Measurements from ENCODE around the gene MINDY4. TPM values are rescaled to one million over a fixed set of nuclear protein-coding genes. Genes with fewer than 3 reads are reported as not detected.

The MINDY4 gene
- total and polyA plus RNA-seq, 2 donors (not counting 1 experiment from before 2014, with no cell fraction given): 0.12 to 1.1 TPM

DNA sequence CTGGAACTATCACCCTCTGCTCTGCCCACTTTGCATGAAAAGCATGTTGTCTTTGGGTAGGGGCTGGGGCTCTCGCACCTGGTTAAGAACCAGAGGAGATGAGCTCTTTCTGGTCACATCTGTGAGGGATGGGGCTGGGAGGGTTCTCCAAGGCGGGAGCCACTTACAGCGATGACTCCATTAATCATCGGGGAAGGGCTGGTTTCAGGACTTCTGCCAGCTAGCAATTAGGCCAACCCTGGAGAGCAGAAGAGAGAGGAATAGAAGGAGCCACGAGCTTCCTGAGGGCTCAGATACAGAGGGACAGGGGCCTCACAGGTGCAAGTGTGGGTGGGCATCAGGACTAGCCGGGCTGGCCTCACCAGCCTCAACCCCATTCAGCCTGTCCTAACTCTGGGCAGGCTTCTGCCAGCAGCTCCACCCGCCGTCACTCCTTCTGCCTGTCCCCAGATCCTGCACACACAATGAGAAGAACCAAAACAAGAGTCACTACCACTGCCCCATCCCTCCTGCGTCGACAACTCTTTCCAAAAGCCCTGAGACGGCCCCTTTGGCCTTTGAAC, 148.9 kb downstream of the MINDY4 start:
- no peak for DNase-seq
- Histone ChIP-seq H3K9me3 (ENCODE audit: control extremely low read depth in 1 of 3, control insufficient read depth in 2 of 3, insufficient read depth in 1 of 3, low read length in 2 of 3) (no peaks in the 10 kb centered on the region), H4K20me1 (ENCODE audit: control insufficient read depth, insufficient read depth, low read length, poor library complexity, severe bottlenecking) (no peaks in the 10 kb centered on the region), H3K4me3 (ENCODE audit: control extremely low read depth in 1 of 5, extremely low read depth in 1 of 5, insufficient read depth in 1 of 5, low read depth in 2 of 5, low read length in 4 of 5) (no peak overlapping the region), H2AFZ (ENCODE audit: insufficient read depth, low read depth, low read length, poor library complexity, severe bottlenecking) (no peak overlapping the region), H3K4me1 (ENCODE audit: control insufficient read depth in 2 of 2, insufficient read depth in 2 of 2, low read length in 2 of 2) (no peaks in the 10 kb centered on the region), H3K27ac (ENCODE audit: low read length in 2 of 2) (no peak overlapping the region), H3K9ac (ENCODE audit: low read length) (no peak overlapping the region), H3K79me2 (ENCODE audit: control insufficient read depth, insufficient read depth, low read length) (no peaks in the 10 kb centered on the region), H3K36me3 (replicated peaks in 1 of 2; ENCODE audit: control extremely low read depth in 1 of 2, control insufficient read depth in 1 of 2, extremely low read depth in 1 of 2, insufficient read depth in 2 of 2, low read length in 1 of 2) (no peaks in the 10 kb centered on the region), H3K27me3 (replicated peaks in 1 of 4; ENCODE audit: control extremely low read depth in 1 of 4, control insufficient read depth in 3 of 4, insufficient read depth in 4 of 4, low read length in 3 of 4) (no peaks in the 10 kb centered on the region), H3K4me2 (replicated peaks; ENCODE audit: low read depth, low read length, poor library complexity, severe bottlenecking) (no peak overlapping the region)
- Mint-ChIP-seq H3K9me3 (ENCODE audit: insufficient read depth) (no peaks in the 10 kb centered on the region), H3K4me1 (no peaks in the 10 kb centered on the region), H3K27ac (no peak overlapping the region), H3K4me3 (no peak overlapping the region), H3K27me3 (no peaks in the 10 kb centered on the region)
- CTCF ChIA-PET: interaction anchor here (1.2 kb wide), 1 partner anchor 19 kb away, joined by 3 read pairs; no protein-coding TSS in a partner anchor
- POLR2A ChIA-PET: no interaction called here
- WGBS (ENCODE audit: insufficient coverage): 76% methylated on average over 11 of the region's 11 CpGs
- no peak for ATAC-seq (ENCODE audit: low read depth)
- intact Hi-C loops (cut with micrococcal nuclease): no loop called here
- no peak for TF ChIP-seq EZH2 (IDR thresholded peaks at IDR 0.05; ENCODE audit: borderline replicate concordance, insufficient read depth, low read depth, low read length, poor library complexity, severe bottlenecking)
- TF ChIP-seq, protein P1, sequence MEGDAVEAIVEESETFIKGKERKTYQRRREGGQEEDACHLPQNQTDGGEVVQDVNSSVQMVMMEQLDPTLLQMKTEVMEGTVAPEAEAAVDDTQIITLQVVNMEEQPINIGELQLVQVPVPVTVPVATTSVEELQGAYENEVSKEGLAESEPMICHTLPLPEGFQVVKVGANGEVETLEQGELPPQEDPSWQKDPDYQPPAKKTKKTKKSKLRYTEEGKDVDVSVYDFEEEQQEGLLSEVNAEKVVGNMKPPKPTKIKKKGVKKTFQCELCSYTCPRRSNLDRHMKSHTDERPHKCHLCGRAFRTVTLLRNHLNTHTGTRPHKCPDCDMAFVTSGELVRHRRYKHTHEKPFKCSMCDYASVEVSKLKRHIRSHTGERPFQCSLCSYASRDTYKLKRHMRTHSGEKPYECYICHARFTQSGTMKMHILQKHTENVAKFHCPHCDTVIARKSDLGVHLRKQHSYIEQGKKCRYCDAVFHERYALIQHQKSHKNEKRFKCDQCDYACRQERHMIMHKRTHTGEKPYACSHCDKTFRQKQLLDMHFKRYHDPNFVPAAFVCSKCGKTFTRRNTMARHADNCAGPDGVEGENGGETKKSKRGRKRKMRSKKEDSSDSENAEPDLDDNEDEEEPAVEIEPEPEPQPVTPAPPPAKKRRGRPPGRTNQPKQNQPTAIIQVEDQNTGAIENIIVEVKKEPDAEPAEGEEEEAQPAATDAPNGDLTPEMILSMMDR (IDR thresholded peaks at IDR 0.05): no peak

DNA sequence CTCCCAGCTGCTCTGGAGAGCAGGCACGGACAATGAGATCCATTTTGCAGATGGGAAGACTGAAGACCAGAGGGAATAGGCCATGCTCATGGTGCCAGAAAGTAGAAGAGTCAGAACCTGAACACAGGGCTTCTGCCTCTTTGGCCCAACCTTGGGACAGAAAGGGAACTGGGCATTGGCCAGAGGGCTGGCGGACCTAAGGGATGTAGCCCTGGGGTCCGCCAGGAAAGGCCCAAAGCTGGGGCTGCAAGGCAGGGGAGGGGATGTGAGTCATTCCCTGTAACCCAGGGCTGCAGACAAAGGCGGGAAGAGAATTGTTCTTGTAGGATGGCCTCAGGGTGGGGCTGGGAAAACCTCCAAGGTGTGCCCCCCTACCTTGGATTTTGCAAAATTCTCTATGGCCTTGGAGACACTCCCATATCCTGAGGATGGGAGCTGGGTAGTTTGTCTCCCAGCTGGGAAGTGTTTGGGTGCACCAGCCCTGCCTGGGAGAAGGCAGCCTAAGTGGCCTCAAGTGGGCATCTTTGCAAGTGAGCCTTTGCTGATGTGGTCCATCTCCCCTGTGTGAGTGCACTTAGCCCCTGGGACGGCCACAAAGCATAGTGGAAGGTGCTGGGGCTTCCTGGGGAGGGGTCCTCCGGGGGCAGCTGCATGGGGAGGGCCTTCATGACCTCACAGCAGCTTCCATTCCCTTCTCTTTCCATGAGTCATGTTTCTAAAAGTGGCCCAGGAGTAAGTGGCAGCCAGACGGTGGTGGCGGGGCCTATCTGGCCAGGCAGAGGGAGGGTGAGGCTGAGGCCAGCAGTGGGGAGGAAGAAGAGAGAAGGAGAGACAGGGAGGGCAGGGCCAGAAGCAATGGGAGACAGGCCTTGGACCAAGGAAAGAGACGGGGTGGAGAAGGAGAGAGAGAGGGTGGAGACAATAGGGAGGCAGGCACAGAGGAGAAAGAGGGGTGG, 149.6 kb downstream of the MINDY4 start:
- Mint-ChIP-seq H3K27me3 (no peaks in the 10 kb centered on the region), H3K27ac (peak overlapping the region; percentile 10), H3K4me1 (no peaks in the 10 kb centered on the region), H3K9me3 (ENCODE audit: insufficient read depth) (no peaks in the 10 kb centered on the region), H3K4me3 (no peak overlapping the region)
- ATAC-seq (ENCODE audit: low read depth) (no peak), DNase-seq (no peak)
- intact Hi-C loops (cut with micrococcal nuclease): no loop called here
- POLR2A ChIA-PET: no interaction called here
- CTCF ChIA-PET: no interaction called here
- Histone ChIP-seq H3K4me1 (ENCODE audit: control insufficient read depth in 2 of 2, insufficient read depth in 2 of 2, low read length in 2 of 2) (no peaks in the 10 kb centered on the region), H4K20me1 (ENCODE audit: control insufficient read depth, insufficient read depth, low read length, poor library complexity, severe bottlenecking) (no peaks in the 10 kb centered on the region), H3K27ac (ENCODE audit: low read length in 2 of 2) (no peak overlapping the region), H3K36me3 (replicated peaks in 1 of 2; ENCODE audit: control extremely low read depth in 1 of 2, control insufficient read depth in 1 of 2, extremely low read depth in 1 of 2, insufficient read depth in 2 of 2, low read length in 1 of 2) (no peaks in the 10 kb centered on the region), H3K4me3 (ENCODE audit: control extremely low read depth in 1 of 5, extremely low read depth in 1 of 5, insufficient read depth in 1 of 5, low read depth in 2 of 5, low read length in 4 of 5) (no peak overlapping the region), H3K27me3 (replicated peaks in 1 of 4; ENCODE audit: control extremely low read depth in 1 of 4, control insufficient read depth in 3 of 4, insufficient read depth in 4 of 4, low read length in 3 of 4) (no peaks in the 10 kb centered on the region), H3K9ac (ENCODE audit: low read length) (no peak overlapping the region), H3K4me2 (replicated peaks; ENCODE audit: low read depth, low read length, poor library complexity, severe bottlenecking) (no peak overlapping the region), H3K9me3 (ENCODE audit: control extremely low read depth in 1 of 3, control insufficient read depth in 2 of 3, insufficient read depth in 1 of 3, low read length in 2 of 3) (no peaks in the 10 kb centered on the region), H3K79me2 (ENCODE audit: control insufficient read depth, insufficient read depth, low read length) (no peaks in the 10 kb centered on the region), H2AFZ (ENCODE audit: insufficient read depth, low read depth, low read length, poor library complexity, severe bottlenecking) (no peak overlapping the region)
- no peak for TF ChIP-seq EZH2 (IDR thresholded peaks at IDR 0.05; ENCODE audit: borderline replicate concordance, insufficient read depth, low read depth, low read length, poor library complexity, severe bottlenecking)
- TF ChIP-seq, protein P1 (IDR thresholded peaks at IDR 0.05): no peak
- WGBS (ENCODE audit: insufficient coverage): 71% methylated on average over 9 of the region's 9 CpGs
